Keratinocyte (primary cell): ENCODE results near the gene AKT1S1.

Experiments used
- EZH2 ChIP-seq: IDR thresholded peaks from one replicate; pipeline ENCODE4 v1.6.1; 2012; ENCODE audit warnings: inconsistent platforms, mild to moderate bottlenecking, low read length, moderate library complexity
- TF ChIP-seq, protein P1 (sequence below), 3 experiments: IDR thresholded peaks in 1 of 3; conservative IDR thresholded peaks in 1 of 3; optimal IDR thresholded peaks in 1 of 3; 2 replicates in 2 of 3; 3 replicates in 1 of 3; pipeline versions ENCODE3 to v1.5.1; 2011; ENCODE audit warnings: low read length in 3 of 3, mild to moderate bottlenecking in 3 of 3, moderate library complexity in 2 of 3, control low read depth in 1 of 3, inconsistent platforms in 1 of 3; ENCODE audit not compliant: insufficient read depth in 2 of 3; ENCODE audit errors: extremely low read depth in 1 of 3

DNA sequence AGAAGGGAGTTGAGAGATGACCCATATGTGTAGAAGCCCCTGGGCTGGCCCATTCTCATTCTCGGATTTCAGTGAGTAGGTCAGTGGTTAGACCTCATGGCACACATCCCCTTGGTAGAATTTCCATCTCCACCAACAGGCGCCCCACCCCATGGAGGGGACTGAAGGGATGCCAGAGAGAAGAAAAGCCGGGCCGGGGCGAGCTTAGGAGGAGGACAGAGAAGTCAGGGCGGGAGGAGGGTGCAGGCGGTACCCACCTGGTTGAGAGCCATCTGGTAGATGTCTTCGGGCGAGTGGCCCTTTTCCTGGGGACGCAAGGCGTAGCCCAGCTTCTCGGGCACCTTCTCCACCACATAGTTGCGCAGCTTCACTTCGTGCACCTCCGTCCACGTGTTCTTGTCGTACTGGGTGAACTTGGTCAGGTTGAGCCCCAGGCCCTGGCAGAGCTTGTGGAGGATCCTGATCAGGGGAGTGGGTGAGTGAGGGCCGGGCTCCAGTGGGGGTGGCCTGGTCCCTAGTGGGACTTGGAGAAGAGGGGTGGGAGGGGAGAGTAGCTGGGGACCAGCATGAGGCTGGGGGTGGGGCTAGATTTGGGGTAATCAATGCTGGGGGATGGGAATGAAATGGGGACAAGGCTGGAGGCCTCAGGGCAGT, 17.0 kb upstream of the AKT1S1 start:
- TF ChIP-seq, protein P1, sequence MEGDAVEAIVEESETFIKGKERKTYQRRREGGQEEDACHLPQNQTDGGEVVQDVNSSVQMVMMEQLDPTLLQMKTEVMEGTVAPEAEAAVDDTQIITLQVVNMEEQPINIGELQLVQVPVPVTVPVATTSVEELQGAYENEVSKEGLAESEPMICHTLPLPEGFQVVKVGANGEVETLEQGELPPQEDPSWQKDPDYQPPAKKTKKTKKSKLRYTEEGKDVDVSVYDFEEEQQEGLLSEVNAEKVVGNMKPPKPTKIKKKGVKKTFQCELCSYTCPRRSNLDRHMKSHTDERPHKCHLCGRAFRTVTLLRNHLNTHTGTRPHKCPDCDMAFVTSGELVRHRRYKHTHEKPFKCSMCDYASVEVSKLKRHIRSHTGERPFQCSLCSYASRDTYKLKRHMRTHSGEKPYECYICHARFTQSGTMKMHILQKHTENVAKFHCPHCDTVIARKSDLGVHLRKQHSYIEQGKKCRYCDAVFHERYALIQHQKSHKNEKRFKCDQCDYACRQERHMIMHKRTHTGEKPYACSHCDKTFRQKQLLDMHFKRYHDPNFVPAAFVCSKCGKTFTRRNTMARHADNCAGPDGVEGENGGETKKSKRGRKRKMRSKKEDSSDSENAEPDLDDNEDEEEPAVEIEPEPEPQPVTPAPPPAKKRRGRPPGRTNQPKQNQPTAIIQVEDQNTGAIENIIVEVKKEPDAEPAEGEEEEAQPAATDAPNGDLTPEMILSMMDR (optimal IDR thresholded peaks at IDR 0.05 in 1 of 3, IDR thresholded peaks at IDR 0.05 in 1 of 3, conservative IDR thresholded peaks at IDR 0.05 in 1 of 3; ENCODE audit: extremely low read depth in 1 of 3, insufficient read depth in 2 of 3, low read length in 3 of 3), result no peak
- TF ChIP-seq EZH2, result no peak
